Vagina (tissue), 2 donors: ENCODE measurements around the gene SPAG16. TPM values are rescaled to one million over a fixed set of nuclear protein-coding genes. Genes with fewer than 3 reads are reported as not detected.

Source experiments
- DNase-seq, 2 donors: peaks; one replicate each; pipeline ENCODE4 v3.0.0-alpha.2; 2017; ENCODE audit errors: extremely low spot score in 2 of 2
- H3K27ac ChIP-seq: fragments of 200-600 bp; sonication (generic); one replicate; pipeline ENCODE4 v1.5.1; 2019
- H3K27me3 ChIP-seq: fragments of 200-600 bp; sonication (generic); one replicate; pipeline ENCODE4 v1.5.1; 2019
- H3K36me3 ChIP-seq, 2 donors: fragments of 200-600 bp; sonication (generic); one replicate each; pipeline ENCODE4 v1.5.1; 2017 to 2019
- H3K4me1 ChIP-seq: fragments of 200-600 bp; sonication (generic); one replicate; pipeline ENCODE4 v1.5.1; 2019
- H3K4me3 ChIP-seq, 2 donors: fragments of 200-600 bp; sonication (generic); 1 replicate in 1 of 2; 2 replicates in 1 of 2; pipeline ENCODE4 v1.5.1; 2016 to 2019
- H3K9me3 ChIP-seq: fragments of 200-600 bp; sonication (generic); one replicate; pipeline ENCODE4 v1.5.1; 2019
- POLR2A ChIP-seq, 2 donors: fragments of 450-650 bp; IDR thresholded peaks; one replicate each; pipeline ENCODE4 v1.6.1; 2017; ENCODE audit warnings: antibody characterized with exemption in 2 of 2, mild to moderate bottlenecking in 2 of 2, moderate library complexity in 2 of 2
- POLR2AphosphoS5 ChIP-seq, 2 donors: sonication (generic); formaldehyde crosslinking; IDR thresholded peaks; one replicate each; pipeline ENCODE4 v1.9.0; 2017; ENCODE audit warnings: antibody characterized with exemption in 2 of 2, mild to moderate bottlenecking in 2 of 2, low read depth in 1 of 2; ENCODE audit not compliant: insufficient read depth in 1 of 2
- intact Hi-C: fragments of 100-400 bp; cut with DNase I; formaldehyde crosslinking; loops from one replicate; pipeline ENCODE4 v1.15.1; 2023
- total RNA-seq: library from RNA; depleted of rRNA; stranded (reverse); fragments of >200 nt; gene quantifications from one replicate; pipeline ENCODE4 v1.2.3, GENCODE V29; 2016
- TF ChIP-seq, protein P1 (sequence below), 3 experiments: fragments of 450-650 bp in 2 of 3; fragments of 200-600 bp in 1 of 3; sonication (generic) in 1 of 3; IDR thresholded peaks; one replicate each; pipeline ENCODE4 v1.5.1; 2017 to 2019; ENCODE audit warnings: antibody characterized with exemption in 3 of 3, mild to moderate bottlenecking in 2 of 3, moderate library complexity in 2 of 3

The SPAG16 gene
- total RNA-seq, 1 donor from 2014 or later = 30.2 TPM

GRCh38 chr2:214217599-214217998 lies 933.3 kb downstream of the SPAG16 start:
- intact Hi-C loops = no loop called here
- H3K9me3 ChIP-seq = no peaks in the 10 kb centered on the region
- DNase-seq = no peak
- H3K36me3 ChIP-seq = no peaks in the 10 kb centered on the region
- no peaks in the 10 kb centered on the region for H3K27me3 ChIP-seq
- TF ChIP-seq POLR2A (IDR thresholded peaks at IDR 0.05) (no peak), POLR2AphosphoS5 (IDR thresholded peaks at IDR 0.05; ENCODE audit: insufficient read depth in 1 of 2, low read depth in 1 of 2) (no peak)
- TF ChIP-seq, protein P1, sequence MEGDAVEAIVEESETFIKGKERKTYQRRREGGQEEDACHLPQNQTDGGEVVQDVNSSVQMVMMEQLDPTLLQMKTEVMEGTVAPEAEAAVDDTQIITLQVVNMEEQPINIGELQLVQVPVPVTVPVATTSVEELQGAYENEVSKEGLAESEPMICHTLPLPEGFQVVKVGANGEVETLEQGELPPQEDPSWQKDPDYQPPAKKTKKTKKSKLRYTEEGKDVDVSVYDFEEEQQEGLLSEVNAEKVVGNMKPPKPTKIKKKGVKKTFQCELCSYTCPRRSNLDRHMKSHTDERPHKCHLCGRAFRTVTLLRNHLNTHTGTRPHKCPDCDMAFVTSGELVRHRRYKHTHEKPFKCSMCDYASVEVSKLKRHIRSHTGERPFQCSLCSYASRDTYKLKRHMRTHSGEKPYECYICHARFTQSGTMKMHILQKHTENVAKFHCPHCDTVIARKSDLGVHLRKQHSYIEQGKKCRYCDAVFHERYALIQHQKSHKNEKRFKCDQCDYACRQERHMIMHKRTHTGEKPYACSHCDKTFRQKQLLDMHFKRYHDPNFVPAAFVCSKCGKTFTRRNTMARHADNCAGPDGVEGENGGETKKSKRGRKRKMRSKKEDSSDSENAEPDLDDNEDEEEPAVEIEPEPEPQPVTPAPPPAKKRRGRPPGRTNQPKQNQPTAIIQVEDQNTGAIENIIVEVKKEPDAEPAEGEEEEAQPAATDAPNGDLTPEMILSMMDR (IDR thresholded peaks at IDR 0.05) = no peak
- no peak overlapping the region for H3K4me3 ChIP-seq
- no peak overlapping the region for H3K27ac ChIP-seq
- no peaks in the 10 kb centered on the region for H3K4me1 ChIP-seq

GRCh38 chr2:214220251-214220650 lies 936.0 kb downstream of the SPAG16 start:
- no peak overlapping the region for H3K4me3 ChIP-seq
- H3K27me3 ChIP-seq = no peaks in the 10 kb centered on the region
- no peaks in the 10 kb centered on the region for H3K9me3 ChIP-seq
- intact Hi-C loops = no loop called here
- H3K4me1 ChIP-seq = no peaks in the 10 kb centered on the region
- DNase-seq = no peak
- H3K27ac ChIP-seq = no peak overlapping the region
- no peaks in the 10 kb centered on the region for H3K36me3 ChIP-seq
- TF ChIP-seq POLR2AphosphoS5 (IDR thresholded peaks at IDR 0.05; ENCODE audit: insufficient read depth in 1 of 2, low read depth in 1 of 2) = no peak
- TF ChIP-seq, protein P1 (IDR thresholded peaks at IDR 0.05) = no peak
- TF ChIP-seq POLR2A (IDR thresholded peaks at IDR 0.05) = no peak

- Histone ChIP-seq H3K4me3 (no peak overlapping the region), H3K9me3 (no peaks in the 10 kb centered on the region), H3K36me3 (no peaks in the 10 kb centered on the region), H3K27ac (no peak overlapping the region), H3K4me1 (no peaks in the 10 kb centered on the region), H3K27me3 (no peaks in the 10 kb centered on the region)
- no peak for DNase-seq
- intact Hi-C loops = no loop called here
- TF ChIP-seq POLR2A (IDR thresholded peaks at IDR 0.05) = no peak
- no peak for TF ChIP-seq POLR2AphosphoS5 (IDR thresholded peaks at IDR 0.05; ENCODE audit: insufficient read depth in 1 of 2, low read depth in 1 of 2)
- TF ChIP-seq, protein P1 (IDR thresholded peaks at IDR 0.05) = no peak
Observed at GRCh38 chr2:214226061-214226460, 941.8 kb downstream of the SPAG16 start.

DNA sequence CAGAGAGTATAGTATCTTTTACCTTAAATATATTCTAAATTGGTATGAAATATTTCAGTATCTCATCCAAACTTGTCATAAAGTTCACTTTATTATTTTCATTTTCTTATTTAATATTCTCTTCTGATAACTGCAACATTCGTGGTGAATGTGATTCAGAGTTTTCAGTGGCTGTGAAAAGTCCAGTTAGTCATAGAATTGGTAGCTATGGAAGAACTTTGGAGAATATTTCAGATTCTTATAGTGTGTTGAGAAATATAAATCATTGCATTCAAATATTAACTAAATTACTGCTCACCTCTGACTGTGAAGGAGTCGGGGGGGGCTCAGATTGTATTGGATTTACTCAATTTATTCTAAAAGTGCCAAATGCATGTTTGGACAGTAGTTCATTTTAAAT lies 948.0 kb downstream of the SPAG16 start:
- no peak overlapping the region for H3K4me3 ChIP-seq
- no peak for DNase-seq
- H3K36me3 ChIP-seq = no peaks in the 10 kb centered on the region
- H3K27ac ChIP-seq = no peak overlapping the region
- TF ChIP-seq POLR2A (IDR thresholded peaks at IDR 0.05) (no peak), POLR2AphosphoS5 (IDR thresholded peaks at IDR 0.05; ENCODE audit: insufficient read depth in 1 of 2, low read depth in 1 of 2) (no peak)
- TF ChIP-seq, protein P1 (IDR thresholded peaks at IDR 0.05) = no peak
- no peaks in the 10 kb centered on the region for H3K4me1 ChIP-seq
- no peaks in the 10 kb centered on the region for H3K9me3 ChIP-seq
- no peaks in the 10 kb centered on the region for H3K27me3 ChIP-seq
- intact Hi-C loops = no loop called here

DNA sequence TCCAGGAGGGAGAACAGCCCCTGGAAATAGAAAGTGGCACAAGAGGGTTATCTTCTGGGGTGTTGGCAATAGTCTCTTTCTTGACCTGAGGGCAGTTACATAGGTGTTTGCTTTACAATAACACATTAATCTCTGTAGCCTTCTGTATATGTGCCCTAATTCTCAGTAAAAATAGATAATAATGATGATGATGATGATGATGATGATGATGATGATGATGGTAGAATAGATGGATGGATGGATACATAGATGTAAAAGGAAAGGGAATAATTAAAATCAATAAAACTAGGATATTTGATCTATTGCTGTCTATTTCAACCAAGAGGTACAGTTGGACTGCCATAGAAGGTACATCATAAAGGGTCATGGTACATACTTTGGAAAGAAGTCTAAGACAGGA lies 948.9 kb downstream of the SPAG16 start:
- Histone ChIP-seq H3K27me3 (no peaks in the 10 kb centered on the region), H3K4me3 (no peak overlapping the region), H3K36me3 (no peaks in the 10 kb centered on the region), H3K4me1 (no peaks in the 10 kb centered on the region), H3K9me3 (no peaks in the 10 kb centered on the region), H3K27ac (no peak overlapping the region)
- TF ChIP-seq, protein P1 (IDR thresholded peaks at IDR 0.05) = no peak
- TF ChIP-seq POLR2A (IDR thresholded peaks at IDR 0.05) = no peak
- no peak for TF ChIP-seq POLR2AphosphoS5 (IDR thresholded peaks at IDR 0.05; ENCODE audit: insufficient read depth in 1 of 2, low read depth in 1 of 2)
- intact Hi-C loops = no loop called here
- DNase-seq = no peak
